Stimulated activated naive CD8-positive, alpha-beta T cell treated with anti-CD3 and anti-CD28 coated beads, Interleukin-15, Interleukin-2, amounts not matched to agents 100 U/mL and 50 U/mL, for 24 hours (primary cell): ENCODE data around the gene FALEC.

Experiments
- ATAC-seq: fragments of 150-1000 bp; cut with Tn5 transposase; one replicate; pipeline ENCODE4 v1.10.0; 2021
- DNase-seq: peaks from one replicate; pipeline ENCODE4 v3.0.0; 2021

FALEC gene

DNA sequence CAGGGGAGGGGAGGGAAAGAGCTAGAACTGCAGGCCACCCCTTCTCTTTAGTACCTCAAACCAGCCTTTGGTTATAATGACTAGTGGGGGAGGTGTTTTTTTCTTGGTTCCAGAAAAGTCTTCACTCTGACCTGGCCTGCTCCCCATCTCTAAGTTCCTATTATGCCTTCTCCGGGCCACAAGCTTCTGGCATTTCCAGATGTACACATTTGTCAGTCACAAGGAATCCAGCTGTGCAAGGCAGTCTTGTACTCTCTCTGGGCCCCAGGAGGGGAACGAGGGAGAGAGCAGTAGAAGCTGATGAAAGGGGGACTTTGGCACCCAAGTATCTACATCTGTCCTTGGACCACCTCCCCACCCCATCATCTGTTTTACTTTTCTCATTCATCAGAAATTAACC lies 2.7 kb upstream of the FALEC start:
- DNase-seq: no peak

DNA sequence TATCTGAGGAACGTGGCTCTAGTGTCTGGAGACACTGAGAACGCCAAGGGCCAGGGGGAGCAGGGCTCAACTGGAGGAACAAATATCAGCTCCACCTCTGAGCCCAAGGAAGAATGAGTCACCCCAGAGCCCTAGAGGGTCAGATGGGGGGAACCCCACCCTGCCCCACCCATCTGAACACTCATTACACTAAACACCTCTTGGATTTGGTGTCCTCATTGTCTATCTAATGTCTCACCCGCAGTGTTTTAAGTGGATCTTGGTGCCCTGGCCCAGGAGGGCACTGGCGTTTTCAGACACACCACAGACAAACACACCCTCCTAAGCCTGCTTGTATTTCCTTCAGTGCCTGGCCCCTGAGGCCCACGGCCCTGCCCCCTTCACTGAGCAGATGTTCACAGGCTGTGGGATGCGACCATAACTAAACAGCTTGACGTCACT lies 2.2 kb upstream of the FALEC start:
- no peak for DNase-seq

More for the DNA sequence above, 2.7 kb upstream of the FALEC start:
- no peak for ATAC-seq

DNA sequence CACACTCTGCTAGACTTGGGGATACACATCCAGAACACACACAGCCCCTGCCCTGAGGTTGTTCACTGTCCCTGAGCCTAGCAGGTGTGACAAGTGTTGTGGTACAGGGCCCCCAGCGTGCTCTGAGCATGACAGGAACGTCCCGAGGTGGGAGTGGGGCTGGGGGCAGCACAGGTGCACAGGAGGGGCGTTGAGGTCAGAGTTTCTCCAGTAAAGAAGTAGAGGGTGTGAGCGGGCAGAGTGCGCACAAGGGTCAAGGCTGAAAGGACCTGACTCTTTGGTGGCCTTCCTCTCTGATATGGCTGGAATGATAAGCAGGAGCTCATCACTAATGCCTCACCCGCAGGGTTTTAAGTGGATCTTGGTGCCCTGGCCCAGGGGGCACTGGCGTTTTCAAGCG lies 1.3 kb upstream of the FALEC start:
- ATAC-seq (no peak), DNase-seq (no peak)

More for the DNA sequence above, 2.2 kb upstream of the FALEC start:
- no peak for ATAC-seq

DNA sequence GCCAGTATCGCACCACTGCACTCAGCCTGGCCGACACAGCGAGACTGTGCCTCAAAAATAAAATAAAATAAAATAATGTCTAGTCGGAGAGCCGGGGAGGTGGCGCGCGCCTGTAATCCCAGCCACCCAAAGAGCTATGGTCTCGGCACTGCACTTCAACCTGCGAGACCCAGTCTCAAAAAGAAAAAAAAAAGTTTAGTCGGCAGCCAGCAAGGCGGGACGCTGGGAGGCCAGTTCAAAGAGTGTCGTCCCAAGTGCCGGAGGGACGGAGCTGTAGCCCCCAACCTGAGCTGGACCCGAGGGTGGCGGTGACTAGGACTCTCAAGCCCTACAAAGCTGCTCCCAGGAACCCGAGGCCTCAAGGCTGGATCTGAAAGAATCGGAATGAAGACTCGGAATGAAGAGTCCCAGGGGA lies 632 bp upstream of the FALEC start:
- ATAC-seq (no peak), DNase-seq (no peak)

DNA sequence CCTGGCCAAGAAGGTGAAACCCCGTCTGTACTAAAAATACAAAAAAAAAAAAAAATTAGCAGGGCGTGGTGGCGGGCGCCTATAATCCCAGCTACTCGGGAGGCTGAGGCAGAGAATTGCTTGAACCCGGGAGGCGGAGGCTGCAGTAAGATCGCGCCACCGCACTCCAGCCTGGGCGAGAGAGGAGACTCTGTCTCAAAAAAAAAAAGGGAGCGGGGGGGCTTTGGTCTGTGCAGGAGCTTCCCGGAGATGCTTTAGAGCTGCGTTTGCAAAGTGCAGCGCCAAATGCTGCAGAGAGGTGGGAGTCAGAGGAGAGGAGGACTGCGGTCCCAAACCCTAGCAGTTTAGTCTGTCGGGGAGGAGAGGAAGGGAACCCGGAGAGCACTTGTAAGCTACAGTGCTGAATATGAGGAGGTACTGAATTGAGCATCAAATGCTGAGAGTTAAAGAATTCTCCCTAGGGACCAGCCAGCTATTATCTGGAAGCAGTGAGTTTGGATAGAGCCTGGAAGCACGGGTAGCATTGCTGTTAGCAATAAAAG lies 569 bp downstream of the FALEC start:
- DNase-seq: peak; percentile 24
- ATAC-seq: peak; percentile 1

DNA sequence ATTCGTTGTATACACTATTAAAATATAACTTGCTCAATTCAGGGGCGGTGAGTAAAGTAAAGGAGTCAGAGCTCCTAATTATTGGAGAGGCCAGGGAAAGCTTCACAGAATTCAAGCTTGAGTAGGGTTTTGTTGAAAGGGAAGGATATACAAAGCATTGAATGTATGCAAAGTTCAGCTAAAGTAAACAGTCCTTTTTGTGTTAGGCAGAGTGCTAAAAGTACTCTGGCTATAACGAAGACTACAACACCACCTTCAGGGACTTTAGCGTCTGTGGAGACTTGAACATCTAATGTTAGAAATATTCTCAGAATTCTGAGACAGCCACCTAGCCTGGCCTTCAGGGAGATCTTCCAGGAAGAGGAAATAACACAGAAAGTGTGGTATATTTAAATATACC lies 1.1 kb downstream of the FALEC start:
- ATAC-seq (no peak), DNase-seq (no peak)

DNA sequence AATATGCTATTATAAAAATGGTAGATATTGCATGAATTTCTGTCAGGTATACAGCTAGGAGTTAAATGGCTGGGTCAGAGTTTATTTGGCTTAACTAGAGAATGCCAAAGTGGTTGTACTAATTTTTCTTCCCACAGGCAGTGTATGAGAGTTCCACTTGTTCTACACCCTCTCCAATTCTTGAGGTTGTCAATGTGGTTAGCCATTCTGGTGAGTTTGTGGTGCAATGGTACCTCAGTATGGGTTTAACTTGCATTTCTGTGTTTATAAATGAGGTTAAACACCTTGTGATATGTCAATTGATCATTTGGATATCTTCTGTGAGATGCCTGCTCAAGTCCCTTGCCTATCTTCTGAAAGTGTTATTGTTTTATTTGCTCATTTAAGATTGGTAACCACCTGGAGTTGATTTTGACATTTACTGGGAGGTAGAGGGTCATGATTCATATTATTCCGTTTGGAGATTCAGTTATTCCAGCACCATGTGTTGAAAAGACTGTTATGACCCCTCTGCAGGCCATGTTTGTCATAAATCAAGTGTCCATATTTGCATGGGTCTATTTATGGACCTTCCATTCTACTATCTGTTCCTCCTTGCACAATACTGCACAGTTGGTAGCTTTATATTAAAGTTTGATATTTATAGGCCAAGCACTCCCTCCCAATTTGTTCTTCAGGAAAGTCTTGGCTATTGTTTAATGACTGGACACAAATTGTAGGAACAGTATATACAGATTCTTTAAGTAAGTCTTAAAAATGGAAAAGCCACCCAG lies 5.8 kb downstream of the FALEC start:
- no peak for ATAC-seq
- no peak for DNase-seq

DNA sequence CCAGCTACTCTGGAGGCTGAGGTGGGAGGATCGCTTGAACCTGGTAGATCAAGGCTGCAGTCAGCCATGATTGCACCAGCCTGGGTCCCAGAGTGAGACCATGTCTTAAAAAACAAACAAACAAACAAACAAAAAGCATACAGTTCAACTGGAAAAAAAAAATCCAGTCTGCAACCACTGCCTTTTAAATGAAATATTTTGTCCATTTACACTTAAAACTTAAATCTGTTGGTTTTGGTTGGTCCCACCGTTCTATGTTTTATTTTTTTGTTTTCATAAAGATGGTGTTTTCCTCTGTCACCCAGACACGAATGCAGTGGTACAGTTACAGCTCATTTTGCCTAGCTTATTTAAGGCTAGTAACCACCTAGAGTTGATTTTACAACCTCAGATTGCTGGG lies 9.8 kb downstream of the FALEC start:
- ATAC-seq (no peak), DNase-seq (no peak)

DNA sequence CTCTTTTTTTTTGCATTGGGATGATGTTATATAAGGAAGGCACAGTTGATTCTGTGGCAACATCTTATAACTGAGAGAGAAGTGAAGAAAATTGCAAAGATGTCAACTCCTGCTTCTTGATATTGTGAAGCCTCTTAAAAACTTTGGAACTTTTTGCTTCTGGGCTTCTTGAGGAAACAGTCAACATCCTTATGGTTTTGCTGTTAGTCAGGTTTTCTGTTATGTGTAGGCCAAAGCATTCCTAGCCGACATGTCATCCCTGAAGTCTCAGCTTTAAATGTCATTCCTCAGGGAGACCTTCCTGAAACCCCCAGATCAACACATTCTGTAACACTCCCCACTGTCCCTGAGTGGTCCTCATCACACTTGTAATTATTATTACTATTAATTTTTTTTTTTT lies 12.6 kb downstream of the FALEC start:
- ATAC-seq: no peak
- no peak for DNase-seq

DNA sequence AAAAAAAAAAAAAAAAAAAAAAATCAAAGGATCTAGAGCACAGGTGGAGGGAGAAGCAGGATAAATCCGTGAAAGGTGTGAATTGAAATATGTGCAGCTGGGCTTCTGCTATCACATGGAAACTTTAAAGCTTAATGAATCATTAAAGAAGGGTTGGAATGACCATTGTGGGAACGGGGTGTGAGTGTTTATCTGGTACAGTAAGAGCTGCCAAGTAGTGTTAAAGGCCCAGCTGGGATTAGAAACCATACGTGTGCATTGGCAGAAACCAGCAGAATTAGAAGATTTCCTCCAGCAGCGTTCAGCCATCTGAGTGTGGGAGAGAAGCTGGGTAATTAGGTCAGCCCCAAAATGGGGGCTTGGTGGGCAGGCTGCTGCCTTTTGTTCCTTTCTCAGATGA lies 13.5 kb downstream of the FALEC start:
- no peak for ATAC-seq
- no peak for DNase-seq

DNA sequence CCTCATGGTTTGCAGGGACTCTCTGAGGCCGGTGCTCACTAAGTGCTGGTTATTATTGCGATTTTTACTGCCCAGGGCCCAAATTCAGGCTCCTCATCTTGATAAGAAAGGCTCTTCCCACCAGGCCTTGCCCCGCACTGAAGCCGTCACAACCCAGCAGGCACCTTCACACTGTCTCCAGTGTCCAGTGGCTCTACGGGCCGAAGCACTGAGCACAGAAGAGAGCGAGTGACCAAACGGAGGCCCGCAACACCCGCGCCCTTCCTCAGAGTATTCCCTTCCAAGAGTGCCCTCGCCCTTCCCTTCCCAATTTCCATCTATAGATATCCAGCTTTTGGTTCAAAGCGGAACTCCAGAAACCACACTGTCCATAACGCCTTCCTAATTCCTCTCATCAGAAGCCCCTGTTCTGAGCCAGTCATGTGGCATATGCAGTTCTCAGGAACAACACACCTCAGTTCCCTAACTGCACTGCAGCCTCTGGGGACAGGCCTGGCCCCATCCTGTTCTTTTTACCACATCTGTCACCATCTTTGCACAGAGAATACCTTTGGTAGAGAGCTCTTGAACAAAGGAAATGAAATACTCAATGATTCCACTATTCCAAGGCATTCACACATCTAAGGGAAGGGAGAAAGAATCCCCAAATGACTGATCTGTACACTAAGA lies 15.1 kb downstream of the FALEC start:
- DNase-seq: no peak
- ATAC-seq: no peak

DNA sequence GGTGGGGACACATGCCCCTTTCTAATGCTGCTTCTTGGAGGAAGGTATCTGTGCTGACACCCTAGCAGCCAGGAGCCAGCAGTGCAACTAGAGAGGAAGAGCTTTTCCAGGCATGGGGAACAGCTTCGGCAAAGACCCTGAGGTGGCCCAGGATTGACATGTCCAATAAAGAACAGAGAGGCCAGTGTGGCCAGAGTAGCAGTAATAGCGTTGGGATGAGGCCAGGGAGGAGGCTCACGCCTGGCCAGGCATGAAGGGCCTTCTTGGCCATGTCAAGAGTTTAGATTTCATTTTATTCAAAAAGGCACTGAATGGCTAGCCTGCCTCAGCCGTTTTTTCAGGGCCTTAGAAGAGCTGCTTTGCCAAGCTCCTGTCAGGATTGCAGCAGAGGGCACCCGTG lies 17.3 kb downstream of the FALEC start:
- ATAC-seq (no peak), DNase-seq (no peak)

DNA sequence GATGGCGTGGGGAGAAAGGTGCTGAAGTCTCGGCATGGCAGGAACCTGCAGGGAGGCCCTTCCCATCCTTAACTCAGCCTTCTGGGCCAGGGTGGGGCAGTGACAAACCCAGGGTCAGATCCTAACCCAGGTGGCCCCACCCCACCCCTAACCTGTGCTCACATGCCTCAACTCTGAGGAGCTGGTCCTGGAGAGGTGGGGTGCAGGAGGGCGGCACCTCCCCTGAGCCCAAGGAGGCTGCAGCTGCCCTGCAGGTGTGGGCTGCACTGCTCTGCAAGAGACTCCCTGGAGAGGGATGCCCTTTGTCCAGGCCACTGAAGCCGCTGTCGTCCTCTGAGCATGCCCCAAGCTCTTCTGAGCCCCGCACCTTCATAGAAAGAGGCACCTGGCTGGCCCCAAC lies 18.4 kb downstream of the FALEC start:
- DNase-seq (no peak), ATAC-seq (no peak)

DNA sequence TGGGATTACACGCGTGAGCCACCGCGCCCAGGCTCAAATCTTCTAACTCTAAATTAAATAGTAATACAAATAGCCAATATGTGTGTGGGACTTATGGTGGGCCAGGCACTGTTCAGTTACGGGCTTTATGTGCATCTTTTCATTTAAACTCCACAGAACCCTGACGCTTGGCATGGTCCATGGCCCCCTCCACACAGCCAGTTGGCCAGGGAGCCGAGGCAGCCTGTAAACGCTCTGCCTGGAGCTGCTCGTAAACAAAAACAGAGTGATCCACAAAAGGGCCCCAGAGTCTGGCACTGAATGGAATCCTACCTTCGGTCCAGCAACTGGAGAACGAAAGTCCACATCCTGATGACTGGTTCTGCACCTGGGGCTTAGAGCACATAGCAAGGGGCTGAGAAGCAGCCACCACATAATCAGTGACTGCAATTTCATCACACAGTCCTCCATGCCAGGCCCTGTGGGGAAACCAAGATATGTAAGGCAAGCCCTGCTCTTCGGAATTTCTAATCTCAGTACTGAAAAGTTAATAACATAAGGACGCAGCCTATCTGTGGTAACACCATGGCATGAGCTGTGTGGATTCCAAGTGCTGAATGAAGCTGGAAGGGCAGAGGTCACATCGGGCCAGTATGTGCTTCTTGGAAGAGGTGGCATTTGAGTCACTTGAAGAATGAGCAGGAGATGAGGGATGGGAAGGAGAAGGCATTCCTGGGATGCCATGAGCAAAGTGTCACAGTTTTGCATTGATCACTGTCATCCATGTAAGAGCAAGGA lies 20.1 kb downstream of the FALEC start:
- DNase-seq (no peak), ATAC-seq (no peak)

DNA sequence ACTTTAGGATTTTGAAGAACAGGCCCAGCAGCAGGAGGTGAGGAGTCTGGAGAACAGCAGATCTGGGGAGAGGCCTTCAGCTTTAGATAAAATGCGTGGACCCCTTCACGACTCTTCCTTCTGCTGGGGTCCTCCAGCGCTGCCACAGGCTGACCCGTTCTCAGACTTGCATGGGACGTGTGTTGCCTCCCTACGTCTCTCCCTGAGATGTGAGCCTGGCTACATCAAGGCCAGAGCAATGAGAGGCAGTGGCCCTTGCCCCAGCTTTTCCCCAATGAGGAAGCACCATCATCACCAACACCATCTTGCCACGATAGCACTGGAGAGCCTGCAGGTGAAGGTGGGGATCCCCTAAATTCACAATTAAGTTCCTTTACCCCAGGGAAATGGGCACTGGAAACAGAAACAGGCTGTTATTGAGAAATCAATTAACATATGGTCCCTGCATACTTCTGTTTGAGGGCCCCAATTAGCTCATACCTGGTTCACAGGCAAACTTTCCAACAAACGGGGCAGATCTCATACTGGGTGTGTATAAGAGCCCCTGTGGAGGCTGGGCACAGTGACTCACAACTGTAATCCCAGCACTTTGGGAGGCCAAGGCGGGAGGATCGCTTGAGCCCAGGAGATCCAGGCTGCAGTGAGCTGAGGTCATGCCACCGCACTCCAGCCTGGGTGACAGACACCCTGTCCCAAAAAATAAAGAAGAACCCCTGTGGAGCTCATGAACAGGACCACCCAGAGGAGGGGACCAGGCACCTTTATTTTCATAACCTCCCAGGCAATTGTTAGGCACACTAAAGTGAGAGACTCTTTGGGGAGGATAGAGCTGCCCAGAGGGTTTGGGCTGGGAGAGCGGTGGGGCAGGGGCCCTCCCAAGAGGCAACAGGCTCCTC lies 21.5 kb downstream of the FALEC start:
- ATAC-seq: no peak
- DNase-seq: no peak

DNA sequence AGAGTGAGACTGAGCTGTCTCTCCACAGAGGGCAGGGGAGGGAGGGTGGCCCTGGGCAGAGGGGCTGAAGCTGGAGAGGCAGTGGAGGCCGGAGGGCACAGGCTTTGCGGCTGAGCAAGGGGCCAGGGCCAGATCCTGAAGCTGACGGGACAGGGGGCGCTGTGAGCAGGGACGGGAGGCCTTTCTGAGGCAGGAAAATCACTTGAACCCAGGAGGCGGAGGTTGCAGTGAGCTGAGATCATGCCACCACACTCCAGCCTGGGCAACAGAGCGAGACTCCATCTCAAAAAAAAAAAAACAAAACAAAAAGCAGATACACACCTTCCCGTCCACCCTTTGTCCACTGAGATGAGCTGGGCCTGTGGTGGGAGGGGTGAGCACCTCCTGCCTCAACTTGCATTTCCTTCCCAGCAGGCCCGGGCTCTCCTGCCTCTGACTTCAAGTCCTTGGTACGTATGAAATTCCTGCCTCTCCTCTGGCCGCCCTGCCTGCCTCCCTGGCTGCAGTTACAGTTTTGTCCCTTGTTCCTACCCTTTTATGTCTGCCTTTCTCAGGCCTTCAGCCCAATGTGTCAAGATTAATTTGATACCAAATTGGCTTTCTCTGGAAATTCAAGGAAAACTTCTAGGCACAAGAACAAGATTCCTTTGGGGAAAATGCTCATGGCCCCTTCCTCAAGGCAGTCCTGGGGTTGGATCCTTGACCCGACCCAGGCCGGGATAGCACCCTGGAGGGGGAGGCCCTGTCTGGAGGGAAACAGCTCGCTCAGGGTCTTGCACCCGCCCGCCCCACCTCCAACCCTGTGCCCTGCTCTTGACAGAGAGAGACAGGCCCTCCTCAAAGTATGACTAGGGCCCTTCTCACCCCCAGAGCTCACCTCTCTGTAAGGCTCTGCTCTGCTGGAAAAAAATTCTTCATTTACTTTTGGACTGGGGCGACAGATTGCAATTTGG lies 22.5 kb downstream of the FALEC start:
- ATAC-seq (no peak), DNase-seq (no peak)

DNA sequence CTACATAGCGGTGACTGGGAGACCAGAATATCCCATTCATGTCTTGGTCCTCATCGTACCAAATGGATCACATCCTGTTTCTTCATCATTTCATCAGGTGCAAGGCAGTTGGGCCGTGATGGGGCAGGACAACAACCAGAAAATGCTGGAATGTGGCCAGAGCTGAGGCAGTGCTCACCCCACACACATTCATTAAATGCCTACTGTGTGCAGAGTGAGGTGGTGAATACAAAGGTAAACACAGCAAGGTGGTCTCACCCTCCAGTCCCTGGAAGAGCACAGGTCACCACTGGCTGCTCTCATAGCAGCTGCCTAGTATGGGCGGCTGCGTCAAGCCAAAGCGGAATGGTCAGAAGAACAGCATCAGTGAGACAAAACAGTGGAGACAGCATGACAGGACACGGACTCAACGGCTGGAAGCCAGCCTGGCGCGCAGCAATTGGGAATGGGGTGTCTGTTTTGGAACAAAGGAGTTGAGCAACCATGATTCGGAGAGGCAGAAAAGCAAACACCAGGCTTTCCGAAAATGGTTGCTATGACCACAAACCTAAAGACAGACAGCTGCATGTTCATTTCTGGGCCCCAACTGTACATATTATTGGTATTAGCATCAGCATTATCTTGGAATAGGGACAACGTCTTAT lies 28.1 kb downstream of the FALEC start:
- ATAC-seq (no peak), DNase-seq (no peak)

DNA sequence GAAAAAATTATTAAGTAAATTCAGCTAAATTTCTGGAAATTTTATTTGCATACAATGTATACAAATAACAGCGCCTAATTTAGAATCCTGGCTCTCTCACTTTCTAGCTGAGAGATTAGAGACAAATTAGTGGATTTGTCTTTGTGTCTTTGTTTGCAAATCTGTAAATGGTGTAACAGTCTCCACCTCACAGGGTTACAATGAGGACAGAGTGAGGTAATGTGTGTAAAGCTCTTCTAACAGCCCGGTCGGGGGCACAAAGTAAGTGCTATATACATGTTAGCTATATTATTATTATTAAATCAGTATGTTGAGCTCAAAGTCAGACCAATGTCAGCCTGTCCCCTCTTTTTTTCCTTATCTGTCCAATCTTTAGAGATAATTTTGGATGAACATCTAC lies 28.7 kb downstream of the FALEC start:
- no peak for ATAC-seq

DNA sequence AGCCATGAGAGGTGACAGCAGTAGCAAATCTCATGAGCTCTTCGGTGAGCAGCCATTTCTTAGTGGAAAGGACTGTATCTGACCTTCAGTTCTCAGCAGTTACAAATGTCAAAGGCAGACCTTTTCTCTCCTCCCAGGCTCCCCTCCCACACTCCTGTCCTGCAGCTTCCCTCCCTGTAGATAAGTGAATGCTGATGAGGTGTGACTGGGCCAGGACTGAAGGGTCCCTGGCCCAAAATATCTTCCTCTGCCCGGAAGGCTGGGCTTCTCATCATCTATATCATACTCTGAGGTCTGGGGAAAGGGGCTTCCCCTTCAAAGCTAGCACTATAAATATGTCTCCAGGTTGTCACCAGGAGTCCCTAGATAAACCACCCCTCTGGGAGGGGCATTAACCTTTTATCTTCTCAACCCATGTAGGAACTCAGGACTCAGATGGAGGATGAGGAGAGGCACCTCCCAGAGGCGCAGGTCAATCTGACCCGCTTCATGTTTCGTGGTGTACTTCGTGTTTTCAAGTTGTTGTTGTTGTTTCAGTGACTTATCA lies 30.0 kb downstream of the FALEC start:
- peak; percentile 20 for ATAC-seq

More for the DNA sequence above, 28.7 kb downstream of the FALEC start:
- DNase-seq: no peak

More for the DNA sequence above, 30.0 kb downstream of the FALEC start:
- no peak for DNase-seq
